ENCODE measurements around the gene SPATA24.
"Not testable (repeated sequence)": the region's sequence is repeated elsewhere in the genome, so short reads cannot be mapped to it uniquely, and the experiment has no call there.

Gene SPATA24

GRCh38 chr5:139394654-139395566, 9.0 kb downstream of the SPATA24 start, which contains the start of gene PROB1:
TSS of gene PROB1 (minus strand) at chr5:139395104. CDS start at chr5:139395081, 23 bp downstream.
- no peak for DNase-seq

- peak in 1 of 2 experiments; percentile 11 for DNase-seq
These were observed 9.7 kb downstream of the SPATA24 start for GRCh38 chr5:139394123-139394653.

- no peak for DNase-seq
These were observed 10.3 kb downstream of the SPATA24 start for GRCh38 chr5:139393497-139394122.

- DNase-seq: peak; percentile 68 to 69
These were observed 11.0 kb downstream of the SPATA24 start for GRCh38 chr5:139392678-139393496.

- no peak for DNase-seq
These were observed 11.6 kb downstream of the SPATA24 start for GRCh38 chr5:139392324-139392677.

- DNase-seq: no peak
These were observed 12.1 kb downstream of the SPATA24 start for GRCh38 chr5:139391570-139392323.

- DNase-seq: no peak
These were observed 13.0 kb downstream of the SPATA24 start for GRCh38 chr5:139390639-139391569.

- no peak for DNase-seq
These were observed 13.9 kb downstream of the SPATA24 start, which contains the start of gene MZB1 for GRCh38 chr5:139389701-139390638. TSS of gene MZB1 (minus strand) at chr5:139389913. CDS start at chr5:139389856, 57 bp downstream.

GRCh38 chr5:139388198-139388821, 15.6 kb downstream of the SPATA24 start:
- no peak for DNase-seq

GRCh38 chr5:139387611-139388197, 16.2 kb downstream of the SPATA24 start:
- no peak for DNase-seq

- not testable (repeated sequence) for DNase-seq
These were observed 16.9 kb downstream of the SPATA24 start for GRCh38 chr5:139386956-139387355.

- peak; percentile 63 to 69 for DNase-seq
These were observed 17.8 kb downstream of the SPATA24 start for GRCh38 chr5:139386050-139386438.

GRCh38 chr5:139385061-139386049, 18.5 kb downstream of the SPATA24 start:
- DNase-seq: peak; percentile 50 to 56

GRCh38 chr5:139384591-139385051, 19.3 kb downstream of the SPATA24 start:
- DNase-seq: no peak

- no peak for DNase-seq
These were observed 19.8 kb downstream of the SPATA24 start for GRCh38 chr5:139383993-139384590.

GRCh38 chr5:139383275-139383992, 20.5 kb downstream of the SPATA24 start, which contains the start of gene SLC23A1:
TSS of gene SLC23A1 (minus strand) at chr5:139383297. CDS start at chr5:139383253, 44 bp downstream.
- DNase-seq: no peak
